ENCODE data around the gene RAP1B. TPM values are rescaled to one million over a fixed set of nuclear protein-coding genes. Genes with fewer than 3 reads are reported as not detected.
"Not testable (repeated sequence)": the region's sequence is repeated elsewhere in the genome, so short reads cannot be mapped to it uniquely, and the experiment has no call there.

The RAP1B gene
- total RNA-seq, 1 donor from 2014 or later: 142 TPM

DNA sequence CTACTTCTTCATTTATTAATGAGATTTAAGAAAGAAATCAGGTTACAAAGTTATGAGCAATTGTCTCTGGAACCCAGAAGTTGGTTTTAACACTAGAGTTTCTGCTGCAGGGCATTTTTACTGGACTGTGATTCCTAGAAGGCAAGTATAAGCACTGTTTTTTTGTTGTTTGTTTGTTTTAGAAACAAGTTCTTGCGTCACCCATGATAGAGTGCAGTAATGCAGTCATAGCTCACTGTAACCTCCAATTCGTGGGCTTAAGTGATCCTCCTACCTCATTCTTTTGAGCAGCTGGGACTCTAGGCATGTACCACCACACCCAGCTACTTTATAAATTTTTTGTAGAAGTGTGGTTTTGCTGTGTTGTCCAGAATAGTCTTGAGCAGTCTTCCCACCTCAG lies 25.6 kb downstream of the RAP1B start:
- ATAC-seq (ENCODE audit: low read depth) (no peak), DNase-seq (no peak)
- no peak overlapping the region for H3K27ac Mint-ChIP-seq
- intact Hi-C loops (cut with micrococcal nuclease): no loop called here
- no peaks in the 10 kb centered on the region for H3K27me3 Mint-ChIP-seq
- H3K36me3 Mint-ChIP-seq (ENCODE audit: low read depth): peaks cover 17% of the 10 kb centered on the region
- no peaks in the 10 kb centered on the region for H3K9me3 Mint-ChIP-seq
- POLR2A ChIA-PET: interaction anchor here (2.0 kb wide), 1 partner anchor 25 kb away, joined by 7 read pairs; the partner anchor contains the start of gene RAP1B
- H3K4me1 Mint-ChIP-seq: peaks cover 94% of the 10 kb centered on the region
- CTCF ChIA-PET: interaction anchor here (0.7 kb wide), 1 partner anchor 288 kb away, joined by 3 read pairs; no protein-coding TSS in a partner anchor
- TF ChIP-seq CTCF (IDR thresholded peaks at IDR 0.05): no peak
- no peak overlapping the region for H3K4me3 Mint-ChIP-seq

DNA sequence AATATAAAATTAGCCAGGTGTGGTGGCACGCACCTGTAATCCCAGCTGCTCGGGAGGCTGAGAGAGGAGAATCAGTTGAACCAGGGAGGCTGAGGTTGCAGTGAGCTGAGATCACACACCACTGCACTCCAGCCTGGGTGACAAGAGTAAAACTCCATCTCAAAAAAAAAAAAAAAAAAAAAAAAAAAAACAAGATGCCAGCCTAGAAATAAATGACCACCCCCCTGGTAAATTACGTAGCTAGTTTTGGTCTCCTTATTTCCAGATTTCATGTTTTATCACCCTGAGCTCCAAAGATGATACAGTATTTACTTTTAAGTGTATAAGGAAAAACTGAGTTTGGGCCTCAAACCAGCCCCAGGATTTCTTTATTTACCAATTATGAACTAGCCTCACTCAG lies 26.7 kb downstream of the RAP1B start:
- CTCF ChIA-PET; H3K4me3 Mint-ChIP-seq; H3K9me3 Mint-ChIP-seq; DNase-seq; H3K27me3 Mint-ChIP-seq; intact Hi-C loops (cut with micrococcal nuclease); ATAC-seq (ENCODE audit: low read depth): not testable (repeated sequence)
- Mint-ChIP-seq H3K4me1 (peaks cover 97% of the 10 kb centered on the region), H3K36me3 (ENCODE audit: low read depth) (peaks cover 17% of the 10 kb centered on the region), H3K27ac (peak overlapping the region; percentile 70)
- POLR2A ChIA-PET: interaction anchor here (0.6 to 1.1 kb wide), 5 partner anchors 27 to 989 kb away, joined by 4 to 8 read pairs (median 5); partner anchors contain the start of genes DYRK2 and RAP1B

DNA sequence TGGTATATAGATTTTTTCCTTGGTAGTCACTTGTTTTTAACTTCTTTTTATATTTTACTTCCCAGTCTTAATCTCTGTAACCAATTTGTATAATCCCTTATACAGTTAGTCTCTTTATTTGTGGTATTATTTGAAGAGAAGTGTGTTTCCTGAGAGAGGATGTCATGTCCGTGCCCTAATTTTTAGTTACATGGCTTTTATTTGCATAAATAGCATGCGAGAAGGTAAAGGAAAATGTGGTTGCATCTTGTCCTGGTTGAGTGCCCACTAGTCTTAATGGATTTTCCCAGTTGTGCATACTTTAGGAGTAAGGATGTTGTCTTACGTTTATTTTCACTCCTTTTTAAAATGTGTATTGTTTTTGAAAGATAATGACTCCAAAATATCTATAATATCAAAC lies 27.5 kb downstream of the RAP1B start:
- intact Hi-C loops (cut with micrococcal nuclease): loop anchor here (1.0 kb wide), 1 partner anchor 306 kb away; the partner anchor contains the start of gene MDM1
- CTCF ChIA-PET: no interaction called here
- DNase-seq (no peak), ATAC-seq (ENCODE audit: low read depth) (no peak)
- no peak for TF ChIP-seq CTCF (IDR thresholded peaks at IDR 0.05)
- H3K27me3 Mint-ChIP-seq: no peaks in the 10 kb centered on the region
- peak overlapping the region; percentile 70 for H3K27ac Mint-ChIP-seq
- POLR2A ChIA-PET: interaction anchor here (0.6 to 0.7 kb wide), 4 partner anchors 72 to 990 kb away, joined by 4 to 8 read pairs (median 6); partner anchors contain the start of gene DYRK2
- H3K4me3 Mint-ChIP-seq: peak overlapping the region; percentile 54
- H3K36me3 Mint-ChIP-seq (ENCODE audit: low read depth): peaks cover 12% of the 10 kb centered on the region
- H3K9me3 Mint-ChIP-seq: no peaks in the 10 kb centered on the region
- H3K4me1 Mint-ChIP-seq: peaks cover 94% of the 10 kb centered on the region

- CTCF ChIA-PET: no interaction called here
- Mint-ChIP-seq H3K27ac (peak overlapping the region; percentile 50), H3K4me3 (no peak overlapping the region), H3K36me3 (ENCODE audit: low read depth) (peaks cover 13% of the 10 kb centered on the region), H3K9me3 (no peaks in the 10 kb centered on the region), H3K4me1 (peaks cover 89% of the 10 kb centered on the region), H3K27me3 (no peaks in the 10 kb centered on the region)
- no peak for DNase-seq
- intact Hi-C loops (cut with micrococcal nuclease): loop anchor here (1.0 kb wide), 1 partner anchor 307 kb away; the partner anchor contains the start of gene MDM1
- POLR2A ChIA-PET: interaction anchor here (0.6 to 1.3 kb wide), 3 partner anchors 15 to 28 kb away, joined by 3 to 7 read pairs (median 5); partner anchors contain the start of gene RAP1B
- ATAC-seq (ENCODE audit: low read depth): no peak
- no peak for TF ChIP-seq CTCF (IDR thresholded peaks at IDR 0.05)
Measured at GRCh38 chr12:68638721-68639395, 28.2 kb downstream of the RAP1B start.

GRCh38 chr12:68639396-68639767 lies 28.7 kb downstream of the RAP1B start:
- ChIA-PET POLR2A (interaction anchor here (0.6 to 1.3 kb wide), 3 partner anchors 14 to 29 kb away, joined by 3 to 7 read pairs (median 5); partner anchors contain the start of gene RAP1B), CTCF (no interaction called here)
- intact Hi-C loops (cut with micrococcal nuclease): no loop called here
- ATAC-seq (ENCODE audit: low read depth): no peak
- H3K9me3 Mint-ChIP-seq: no peaks in the 10 kb centered on the region
- H3K27me3 Mint-ChIP-seq: no peaks in the 10 kb centered on the region
- no peak for TF ChIP-seq CTCF (IDR thresholded peaks at IDR 0.05)
- DNase-seq: no peak
- peak overlapping the region; percentile 72 for H3K27ac Mint-ChIP-seq
- peaks cover 86% of the 10 kb centered on the region for H3K4me1 Mint-ChIP-seq
- peaks cover 17% of the 10 kb centered on the region for H3K36me3 Mint-ChIP-seq (ENCODE audit: low read depth)
- no peak overlapping the region for H3K4me3 Mint-ChIP-seq

Data from activated B cell treated with CpG ODN at 0.5 μM for 24 hours (primary cell).